ENCODE results near the gene SORCS2.

The SORCS2 gene

GRCh38 chr4:7224878-7225533 is 32.7 kb downstream of the SORCS2 start:
- ChIA-PET CTCF (interaction anchor here (0.9 kb wide), 1 partner anchor 122 kb away, joined by 3 read pairs; no protein-coding TSS in a partner anchor), POLR2A (no interaction called here)
- DNase-seq (ENCODE audit: extremely low spot score): no peak
- TF ChIP-seq, protein P1, sequence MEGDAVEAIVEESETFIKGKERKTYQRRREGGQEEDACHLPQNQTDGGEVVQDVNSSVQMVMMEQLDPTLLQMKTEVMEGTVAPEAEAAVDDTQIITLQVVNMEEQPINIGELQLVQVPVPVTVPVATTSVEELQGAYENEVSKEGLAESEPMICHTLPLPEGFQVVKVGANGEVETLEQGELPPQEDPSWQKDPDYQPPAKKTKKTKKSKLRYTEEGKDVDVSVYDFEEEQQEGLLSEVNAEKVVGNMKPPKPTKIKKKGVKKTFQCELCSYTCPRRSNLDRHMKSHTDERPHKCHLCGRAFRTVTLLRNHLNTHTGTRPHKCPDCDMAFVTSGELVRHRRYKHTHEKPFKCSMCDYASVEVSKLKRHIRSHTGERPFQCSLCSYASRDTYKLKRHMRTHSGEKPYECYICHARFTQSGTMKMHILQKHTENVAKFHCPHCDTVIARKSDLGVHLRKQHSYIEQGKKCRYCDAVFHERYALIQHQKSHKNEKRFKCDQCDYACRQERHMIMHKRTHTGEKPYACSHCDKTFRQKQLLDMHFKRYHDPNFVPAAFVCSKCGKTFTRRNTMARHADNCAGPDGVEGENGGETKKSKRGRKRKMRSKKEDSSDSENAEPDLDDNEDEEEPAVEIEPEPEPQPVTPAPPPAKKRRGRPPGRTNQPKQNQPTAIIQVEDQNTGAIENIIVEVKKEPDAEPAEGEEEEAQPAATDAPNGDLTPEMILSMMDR (IDR thresholded peaks at IDR 0.05; ENCODE audit: control extremely low read depth, extremely low read depth, low read depth, missing control alignments): no peak

DNA sequence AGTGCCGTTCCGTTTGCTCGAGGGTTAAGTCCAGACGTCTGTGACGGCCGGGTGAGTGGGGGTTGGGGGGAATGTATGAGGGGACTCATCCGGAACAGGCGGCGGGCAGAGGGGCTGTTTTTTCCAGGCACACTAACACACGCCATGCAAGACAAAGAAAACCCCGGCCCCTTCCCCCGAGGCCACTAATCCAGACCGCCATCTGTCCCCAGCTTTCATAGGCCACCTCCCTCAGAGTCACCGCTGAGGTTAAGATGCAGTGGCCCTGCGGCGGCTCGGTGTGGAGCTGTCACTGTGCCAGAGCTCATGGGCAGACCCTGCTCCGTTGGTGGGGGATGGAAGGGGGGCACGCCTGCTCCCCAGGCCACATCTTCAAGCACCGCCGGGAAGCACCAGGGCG is 34.1 kb downstream of the SORCS2 start:
- DNase-seq (ENCODE audit: extremely low spot score): no peak
- POLR2A ChIA-PET: no interaction called here

DNA sequence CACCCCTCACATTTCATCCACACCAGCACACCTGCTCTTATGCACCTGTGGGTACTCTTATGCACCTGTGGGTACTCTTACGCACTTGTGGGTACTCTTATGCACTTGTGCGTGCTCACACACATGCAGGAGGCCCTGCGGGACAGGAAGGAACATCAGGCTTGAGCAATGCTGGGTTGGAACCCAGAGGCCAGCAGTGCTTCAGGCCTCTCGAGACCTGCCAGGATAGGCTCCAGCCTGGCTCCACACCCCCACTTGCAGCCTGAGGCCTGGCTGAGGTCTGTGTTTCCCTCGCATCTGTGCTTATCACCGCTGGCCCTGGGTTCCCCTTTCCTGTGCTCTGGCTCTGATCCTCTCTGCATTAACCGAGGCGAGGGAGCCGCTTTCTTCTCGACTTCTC is 34.7 kb downstream of the SORCS2 start:
- POLR2A ChIA-PET: no interaction called here
- TF ChIP-seq, protein P1 (IDR thresholded peaks at IDR 0.05; ENCODE audit: control extremely low read depth, extremely low read depth, low read depth, missing control alignments): no peak
- CTCF ChIA-PET: no interaction called here
- DNase-seq (ENCODE audit: extremely low spot score): no peak

More for the DNA sequence above, 34.1 kb downstream of the SORCS2 start:
- TF ChIP-seq, protein P1 (IDR thresholded peaks at IDR 0.05; ENCODE audit: control extremely low read depth, extremely low read depth, low read depth, missing control alignments): no peak
- CTCF ChIA-PET: no interaction called here

DNA sequence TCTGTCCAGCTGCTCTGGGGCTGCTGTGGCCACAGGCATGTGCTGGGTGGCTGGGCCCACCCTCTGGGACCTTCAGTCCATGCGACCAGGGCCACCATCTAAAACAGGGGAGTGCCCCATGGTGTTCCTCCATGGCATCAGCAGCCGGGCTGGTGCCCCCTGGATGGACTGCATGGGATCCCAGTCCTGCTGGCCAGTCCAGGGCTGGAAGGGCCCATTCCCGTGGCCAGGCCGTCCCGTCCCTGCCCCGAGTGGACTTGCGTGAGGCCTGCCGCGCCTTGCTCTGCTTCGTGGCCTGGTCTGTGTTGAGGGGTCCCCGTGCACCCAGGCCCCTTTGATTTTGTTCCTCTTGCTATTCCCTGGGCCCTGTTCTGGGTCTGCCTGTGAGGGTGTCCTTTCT is 36.4 kb downstream of the SORCS2 start:
- DNase-seq (ENCODE audit: extremely low spot score): no peak
- TF ChIP-seq, protein P1 (IDR thresholded peaks at IDR 0.05; ENCODE audit: control extremely low read depth, extremely low read depth, low read depth, missing control alignments): no peak
- POLR2A ChIA-PET: no interaction called here
- CTCF ChIA-PET: no interaction called here

GRCh38 chr4:7232061-7232650 is 39.8 kb downstream of the SORCS2 start:
- POLR2A ChIA-PET: no interaction called here
- TF ChIP-seq, protein P1 (IDR thresholded peaks at IDR 0.05; ENCODE audit: control extremely low read depth, extremely low read depth, low read depth, missing control alignments): no peak
- CTCF ChIA-PET: no interaction called here
- no peak for DNase-seq (ENCODE audit: extremely low spot score)

GRCh38 chr4:7233006-7233580 is 40.8 kb downstream of the SORCS2 start:
- CTCF ChIA-PET: no interaction called here
- TF ChIP-seq, protein P1 (IDR thresholded peaks at IDR 0.05; ENCODE audit: control extremely low read depth, extremely low read depth, low read depth, missing control alignments): no peak
- POLR2A ChIA-PET: no interaction called here
- no peak for DNase-seq (ENCODE audit: extremely low spot score)

Data from GM10248 (cell line).